Naive B cell (primary cell): Measurements from ENCODE around the gene PDCD1LG2. TPM values are rescaled to one million over a fixed set of nuclear protein-coding genes. Genes with fewer than 3 reads are reported as not detected.
"Not testable (repeated sequence)": the region's sequence is repeated elsewhere in the genome, so short reads cannot be mapped to it uniquely, and the experiment has no call there.

ENCODE experiments used
- ATAC-seq, 2 donors: fragments of 150-1000 bp; cut with Tn5 transposase; 2 replicates each; pipeline ENCODE4 v1.10.0; 2021; ENCODE audit warnings: low read depth in 2 of 2, mild to moderate bottlenecking in 2 of 2, moderate library complexity in 2 of 2
- DNase-seq: peaks from one replicate; pipeline ENCODE4 v3.0.0; 2022
- H3K27ac Mint-ChIP-seq, 6 donors: one replicate each; pipeline ENCODE4 v1.8.0; 2020 to 2022; ENCODE audit warnings: mild to moderate bottlenecking in 6 of 6, mixed read lengths in 6 of 6, moderate library complexity in 5 of 6, inconsistent platforms in 2 of 6
- H3K27me3 Mint-ChIP-seq, 3 donors: one replicate each; pipeline ENCODE4 v1.8.0; 2021 to 2022; ENCODE audit warnings: mixed read lengths in 3 of 3, mild to moderate bottlenecking in 1 of 3
- H3K36me3 Mint-ChIP-seq, 2 donors: one replicate each; pipeline ENCODE4 v1.8.0; 2020 to 2022; ENCODE audit warnings: mixed read lengths in 2 of 2, inconsistent platforms in 1 of 2, mild to moderate bottlenecking in 1 of 2
- H3K4me1 Mint-ChIP-seq, 3 donors: one replicate each; pipeline ENCODE4 v1.8.0; 2020 to 2022; ENCODE audit warnings: mixed read lengths in 3 of 3, inconsistent platforms in 1 of 3, mild to moderate bottlenecking in 1 of 3, moderate library complexity in 1 of 3
- H3K4me3 Mint-ChIP-seq, 8 donors: one replicate each; pipeline ENCODE4 v1.8.0; 2020 to 2022; ENCODE audit warnings: mild to moderate bottlenecking in 8 of 8, mixed read lengths in 8 of 8, moderate library complexity in 8 of 8, inconsistent platforms in 2 of 8
- H3K9me3 Mint-ChIP-seq, 7 donors: one replicate each; pipeline ENCODE4 v1.8.0; 2020 to 2022; ENCODE audit warnings: mixed read lengths in 7 of 7, mild to moderate bottlenecking in 5 of 7, inconsistent platforms in 2 of 7, moderate library complexity in 1 of 7
- polyA plus RNA-seq, 6 donors: library from polyadenylated mRNA; unstranded; fragments of 300-500 nt; fragmentation: Illumina TruSeq; gene quantifications; one replicate each; pipeline ENCODE4 v1.2.3, GENCODE V29; 2021; ENCODE audit warnings: low read depth in 6 of 6

Gene PDCD1LG2
- under 1 TPM in 2 of 6 donors, not detected in 4; 0.13 to 0.49 TPM for polyA plus RNA-seq

DNA sequence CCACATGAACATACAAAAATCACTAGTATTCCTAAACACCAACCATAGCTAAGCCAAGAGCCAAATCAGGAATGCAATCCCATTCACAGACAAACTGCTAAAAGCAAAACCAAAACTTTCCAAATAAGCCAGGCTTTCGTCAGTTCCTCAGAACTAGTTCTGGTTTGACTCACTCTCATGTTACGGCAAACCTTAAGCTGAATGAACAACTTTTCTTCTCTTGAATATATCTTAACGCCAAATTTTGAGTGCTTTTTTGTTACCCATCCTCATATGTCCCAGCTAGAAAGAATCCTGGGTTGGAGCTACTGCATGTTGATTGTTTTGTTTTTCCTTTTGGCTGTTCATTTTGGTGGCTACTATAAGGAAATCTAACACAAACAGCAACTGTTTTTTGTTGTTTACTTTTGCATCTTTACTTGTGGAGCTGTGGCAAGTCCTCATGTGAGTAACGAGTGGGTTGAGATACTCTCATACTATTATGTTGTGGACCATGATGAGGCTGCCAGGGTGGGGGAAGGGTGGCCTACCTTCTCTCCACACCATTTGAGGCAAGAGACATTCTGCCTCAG lies at the start of gene PDCD1LG2:
PDCD1LG2 (plus strand) TSS at position 172 of the 572 bp plus-strand sequence. CDS start 12,016 bp downstream, outside the sequence.
- DNase-seq: no peak
- peaks cover 18 to 36% (median 32%) of the 10 kb centered on the region in 3 donors for H3K4me1 Mint-ChIP-seq
- peak; percentile 40 to 55 for ATAC-seq

DNA sequence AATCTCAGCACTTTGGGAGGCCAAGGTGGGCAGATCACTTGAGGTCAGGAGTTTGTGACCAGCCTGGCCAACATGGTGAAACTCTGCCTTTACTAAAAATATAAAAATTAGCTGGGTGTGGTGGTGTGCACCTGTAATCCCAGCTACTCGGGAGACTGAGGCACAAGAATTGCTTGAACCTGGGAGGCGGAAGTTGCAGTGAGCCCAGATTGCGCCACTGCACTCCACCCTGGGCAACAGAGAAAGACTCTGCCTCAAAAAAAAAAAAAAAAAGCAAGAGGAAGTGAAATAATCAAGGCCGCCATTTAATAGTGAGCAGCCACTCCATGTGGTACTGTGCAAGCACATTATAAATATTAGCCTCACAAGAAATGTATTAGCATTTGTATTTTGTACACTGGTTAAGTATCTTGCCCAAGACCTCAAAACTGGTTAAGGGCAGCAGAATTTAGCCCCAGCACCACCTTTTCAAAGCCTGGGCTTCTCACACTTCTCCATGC lies 45.5 kb upstream of the PDCD1LG2 start:
- H3K27me3 Mint-ChIP-seq, H3K36me3 Mint-ChIP-seq, H3K27ac Mint-ChIP-seq, DNase-seq, H3K9me3 Mint-ChIP-seq: not testable (repeated sequence)
- peaks cover 0 to 10% (median 6%) of the 10 kb centered on the region in 3 donors for H3K4me1 Mint-ChIP-seq
- peak in 1 of 2 donors; percentile 48 for ATAC-seq
- peak overlapping the region in 1 of 8 donors; percentile 36 for H3K4me3 Mint-ChIP-seq

More for the DNA sequence above, at the start of gene PDCD1LG2:
- H3K9me3 Mint-ChIP-seq: peaks cover 0 to 4% (median 0%) of the 10 kb centered on the region in 7 donors
- peaks cover 9 to 28% (median 19%) of the 10 kb centered on the region in 3 donors for H3K27me3 Mint-ChIP-seq
- H3K27ac Mint-ChIP-seq: peak within 1 kb of the TSS in 4 of 6 donors; percentile 27 to 80 (median 58)
- peak within 1 kb of the TSS; percentile 36 to 83 (median 62) for H3K4me3 Mint-ChIP-seq
- H3K36me3 Mint-ChIP-seq: no peaks in the 10 kb centered on the region

DNA sequence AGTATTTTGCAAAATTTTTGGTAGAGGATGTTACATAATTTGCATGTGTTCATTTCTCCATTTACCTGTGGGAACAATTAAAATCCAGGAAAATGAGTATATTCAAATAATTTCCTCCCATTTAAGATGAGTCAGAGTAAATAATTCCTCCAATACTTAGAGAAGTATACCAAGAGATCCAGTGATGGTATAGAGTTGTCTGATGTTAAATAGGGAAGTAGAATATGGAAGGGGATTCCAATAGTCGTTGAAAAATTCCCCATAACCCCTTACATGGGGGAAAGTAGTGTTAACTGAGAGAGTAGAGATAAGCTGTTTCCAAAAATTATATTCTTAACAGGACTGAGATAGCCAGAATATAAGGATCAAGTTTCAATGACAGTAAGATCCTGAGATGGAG lies 44.3 kb upstream of the PDCD1LG2 start:
- no peaks in the 10 kb centered on the region for H3K27me3 Mint-ChIP-seq
- H3K36me3 Mint-ChIP-seq: no peaks in the 10 kb centered on the region
- peaks cover 0 to 5% (median 0%) of the 10 kb centered on the region in 7 donors for H3K9me3 Mint-ChIP-seq
- H3K4me1 Mint-ChIP-seq: peaks cover 0 to 10% (median 6%) of the 10 kb centered on the region in 3 donors
- no peak overlapping the region for H3K27ac Mint-ChIP-seq
- no peak for ATAC-seq
- DNase-seq: no peak
- H3K4me3 Mint-ChIP-seq: no peak overlapping the region

DNA sequence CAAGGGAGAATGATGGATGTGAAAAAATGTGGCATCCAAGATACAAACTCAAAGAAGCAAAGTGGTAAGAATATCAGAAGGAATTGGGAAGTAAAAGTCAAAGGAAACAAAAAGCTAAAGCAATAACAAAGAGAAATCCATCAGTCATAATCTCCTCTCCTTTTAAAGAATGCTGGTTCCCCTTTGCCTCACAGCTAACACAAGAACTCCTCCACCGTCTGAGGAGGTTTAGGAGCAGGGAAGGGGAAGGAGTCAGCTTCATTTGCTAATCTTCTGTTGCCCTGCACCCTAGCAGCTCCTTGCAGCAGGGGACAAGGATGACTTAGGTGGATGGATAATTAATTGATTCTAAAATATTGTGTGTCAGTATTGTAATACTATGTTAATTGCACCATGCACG lies 43.6 kb upstream of the PDCD1LG2 start:
- Mint-ChIP-seq H3K9me3 (peaks cover 0 to 5% (median 0%) of the 10 kb centered on the region in 7 donors), H3K27ac (no peak overlapping the region), H3K27me3 (no peaks in the 10 kb centered on the region), H3K36me3 (no peaks in the 10 kb centered on the region), H3K4me3 (no peak overlapping the region), H3K4me1 (peaks cover 0 to 10% (median 6%) of the 10 kb centered on the region in 3 donors)
- DNase-seq: no peak
- no peak for ATAC-seq

DNA sequence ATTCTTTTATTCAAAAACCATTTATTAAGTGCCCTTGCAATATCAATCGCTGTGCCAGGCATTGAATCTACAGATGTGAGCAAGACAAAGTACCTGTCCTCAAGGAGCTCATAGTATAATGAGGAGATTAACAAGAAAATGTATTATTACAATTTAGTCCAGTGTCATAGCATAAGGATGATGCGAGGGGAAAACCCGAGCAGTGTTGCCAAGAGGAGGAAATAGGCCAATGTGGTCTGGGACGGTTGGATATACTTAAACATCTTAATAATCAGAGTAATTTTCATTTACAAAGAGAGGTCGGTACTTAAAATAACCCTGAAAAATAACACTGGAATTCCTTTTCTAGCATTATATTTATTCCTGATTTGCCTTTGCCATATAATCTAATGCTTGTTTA lies 41.5 kb upstream of the PDCD1LG2 start:
- no peak for DNase-seq
- no peaks in the 10 kb centered on the region for H3K27me3 Mint-ChIP-seq
- no peak for ATAC-seq
- H3K9me3 Mint-ChIP-seq: peaks cover 0 to 5% (median 0%) of the 10 kb centered on the region in 7 donors
- no peak overlapping the region for H3K4me3 Mint-ChIP-seq
- H3K36me3 Mint-ChIP-seq: no peaks in the 10 kb centered on the region
- peaks cover 0 to 7% (median 6%) of the 10 kb centered on the region in 3 donors for H3K4me1 Mint-ChIP-seq
- H3K27ac Mint-ChIP-seq: no peak overlapping the region

DNA sequence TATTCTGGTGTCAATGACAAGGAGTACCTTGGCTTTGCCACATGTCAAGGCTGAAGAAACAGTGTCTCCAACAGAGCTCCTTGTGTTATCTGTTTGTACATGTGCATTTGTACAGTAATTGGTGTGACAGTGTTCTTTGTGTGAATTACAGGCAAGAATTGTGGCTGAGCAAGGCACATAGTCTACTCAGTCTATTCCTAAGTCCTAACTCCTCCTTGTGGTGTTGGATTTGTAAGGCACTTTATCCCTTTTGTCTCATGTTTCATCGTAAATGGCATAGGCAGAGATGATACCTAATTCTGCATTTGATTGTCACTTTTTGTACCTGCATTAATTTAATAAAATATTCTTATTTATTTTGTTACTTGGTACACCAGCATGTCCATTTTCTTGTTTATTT lies 40.2 kb upstream of the PDCD1LG2 start:
- Mint-ChIP-seq H3K9me3 (peaks cover 0 to 6% (median 3%) of the 10 kb centered on the region in 7 donors), H3K4me1 (peaks cover 0 to 6% (median 0%) of the 10 kb centered on the region in 3 donors), H3K27me3 (no peaks in the 10 kb centered on the region), H3K4me3 (no peak overlapping the region), H3K27ac (no peak overlapping the region), H3K36me3 (no peaks in the 10 kb centered on the region)
- no peak for DNase-seq
- ATAC-seq: no peak

DNA sequence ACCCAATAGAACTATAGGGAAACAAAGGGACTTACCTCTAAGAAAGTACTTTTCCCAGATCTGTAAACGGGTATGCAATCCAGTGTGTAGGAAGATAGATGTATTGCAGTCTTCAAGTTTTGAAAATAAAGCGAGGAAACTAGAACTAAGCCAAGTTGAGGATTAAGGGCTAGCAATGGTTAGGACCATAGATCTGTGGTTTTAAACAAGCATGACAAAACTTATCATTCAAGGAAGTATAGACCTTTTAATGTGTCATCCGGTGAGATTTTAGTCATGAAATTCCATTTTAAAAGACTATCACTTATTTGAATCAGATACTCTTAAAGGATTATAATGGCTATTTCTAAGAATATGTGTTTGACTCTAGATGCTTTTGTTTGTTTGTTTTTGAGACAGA lies 39.5 kb upstream of the PDCD1LG2 start:
- no peaks in the 10 kb centered on the region for H3K36me3 Mint-ChIP-seq
- peaks cover 0 to 5% (median 3%) of the 10 kb centered on the region in 7 donors for H3K9me3 Mint-ChIP-seq
- H3K27me3 Mint-ChIP-seq: no peaks in the 10 kb centered on the region
- DNase-seq: no peak
- ATAC-seq: no peak
- peaks cover 0 to 1% (median 0%) of the 10 kb centered on the region in 3 donors for H3K4me1 Mint-ChIP-seq
- H3K4me3 Mint-ChIP-seq: no peak overlapping the region
- H3K27ac Mint-ChIP-seq: no peak overlapping the region

DNA sequence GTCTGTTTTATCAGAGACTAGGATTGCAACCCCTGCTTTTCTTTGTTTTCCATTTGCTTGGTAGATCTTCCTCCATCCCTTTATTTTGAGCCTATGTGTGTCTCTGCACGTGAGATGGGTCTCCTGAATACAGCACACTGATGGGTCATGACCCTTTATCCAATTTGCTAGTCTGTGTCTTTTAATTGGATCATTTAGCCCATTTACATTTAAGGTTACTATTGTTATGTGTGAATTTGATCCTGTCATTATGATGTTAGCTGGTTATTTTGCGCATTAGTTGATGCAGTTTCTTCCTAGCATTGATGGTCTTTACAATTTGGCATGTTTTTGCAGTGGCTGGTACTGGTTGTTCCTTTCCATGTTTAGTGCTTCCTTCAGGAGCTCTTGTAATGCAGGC lies 34.7 kb upstream of the PDCD1LG2 start:
- DNase-seq, H3K36me3 Mint-ChIP-seq, H3K27me3 Mint-ChIP-seq, H3K4me1 Mint-ChIP-seq, H3K27ac Mint-ChIP-seq, ATAC-seq: not testable (repeated sequence)
- peak overlapping the region in 1 of 8 donors; percentile 63 for H3K4me3 Mint-ChIP-seq
- peaks cover 0 to 13% (median 10%) of the 10 kb centered on the region in 7 donors for H3K9me3 Mint-ChIP-seq

DNA sequence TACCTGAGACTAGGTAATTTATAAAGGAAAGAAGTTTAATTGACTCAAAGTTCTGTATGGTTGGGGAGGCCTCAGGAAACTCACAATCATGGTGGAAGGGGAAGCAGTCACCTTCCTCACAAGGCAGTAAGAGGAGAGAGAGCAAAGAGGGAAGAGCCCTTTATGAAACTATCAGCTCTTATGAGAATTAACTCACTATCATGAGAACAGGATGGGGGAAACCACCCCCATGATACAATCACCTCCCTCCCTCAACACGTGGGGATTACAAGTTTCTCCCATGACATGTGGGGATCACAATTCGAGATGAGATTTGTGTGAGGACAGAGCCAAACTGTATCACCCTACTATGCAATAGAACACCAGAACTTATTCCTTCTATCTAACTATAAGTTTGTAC lies 32.1 kb upstream of the PDCD1LG2 start:
- DNase-seq (no peak), ATAC-seq (no peak)
- no peaks in the 10 kb centered on the region for H3K36me3 Mint-ChIP-seq
- H3K27me3 Mint-ChIP-seq: peaks cover 0 to under 1% (median 0%) of the 10 kb centered on the region in 3 donors
- H3K4me1 Mint-ChIP-seq: peaks cover 3 to 9% (median 8%) of the 10 kb centered on the region in 3 donors
- H3K9me3 Mint-ChIP-seq: peaks cover 0 to 13% (median 10%) of the 10 kb centered on the region in 7 donors
- H3K27ac Mint-ChIP-seq: no peak overlapping the region
- no peak overlapping the region for H3K4me3 Mint-ChIP-seq

DNA sequence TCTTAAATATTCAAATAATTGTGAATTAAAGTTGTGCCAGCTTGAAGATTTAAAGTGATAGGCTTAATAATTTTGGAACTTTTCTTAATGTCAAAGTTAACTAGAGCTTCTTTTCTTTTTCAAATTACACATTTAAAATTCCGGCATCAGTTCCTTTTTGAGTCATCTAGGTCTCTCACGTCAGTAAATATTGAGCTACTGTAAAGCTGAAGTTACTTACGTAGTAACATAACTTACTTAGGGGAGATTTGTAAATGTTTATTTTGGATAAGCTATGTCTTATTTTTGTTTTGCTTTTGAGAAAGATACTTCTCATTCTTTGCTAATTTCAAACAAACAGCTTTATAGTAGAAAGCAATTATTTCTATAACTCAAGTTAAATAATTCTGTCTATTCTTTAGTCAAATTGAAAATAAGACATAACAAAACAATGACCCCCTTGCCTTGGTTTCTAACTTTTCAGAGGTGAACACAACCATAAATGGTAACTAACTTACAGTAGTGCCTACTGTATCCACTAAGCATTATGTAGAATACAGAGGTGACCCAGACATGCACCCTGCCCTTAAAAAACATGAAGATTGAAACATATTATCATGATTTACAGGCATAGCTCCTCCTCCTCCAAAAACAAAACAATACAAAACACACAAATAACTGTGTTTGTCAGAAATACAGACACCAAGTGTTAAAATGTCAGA lies 30.2 kb upstream of the PDCD1LG2 start:
- H3K4me1 Mint-ChIP-seq: peaks cover 3 to 9% (median 8%) of the 10 kb centered on the region in 3 donors
- ATAC-seq (no peak), DNase-seq (no peak)
- no peak overlapping the region for H3K27ac Mint-ChIP-seq
- H3K4me3 Mint-ChIP-seq: no peak overlapping the region
- peaks cover 0 to 4% (median 0%) of the 10 kb centered on the region in 3 donors for H3K27me3 Mint-ChIP-seq
- H3K9me3 Mint-ChIP-seq: peaks cover 0 to 13% (median 7%) of the 10 kb centered on the region in 7 donors
- H3K36me3 Mint-ChIP-seq: no peaks in the 10 kb centered on the region

DNA sequence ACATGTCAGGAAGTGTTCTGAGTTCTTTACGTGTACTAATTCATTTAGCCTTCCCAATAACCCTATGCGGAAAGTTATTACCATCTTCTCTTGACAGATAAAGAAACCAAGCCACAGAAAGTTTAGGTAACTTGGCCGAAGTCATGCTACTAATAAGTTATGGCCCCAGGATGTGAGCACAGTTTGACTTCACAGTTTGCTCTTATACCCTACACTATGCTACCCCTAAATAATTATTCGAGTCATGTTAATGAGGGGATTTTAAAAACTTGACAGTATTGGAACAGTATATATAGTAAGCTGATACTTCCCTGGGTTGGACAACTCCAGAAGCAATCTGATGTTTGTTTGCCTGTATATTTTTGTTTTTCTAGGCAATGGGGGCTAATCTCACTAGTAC lies 29.4 kb upstream of the PDCD1LG2 start:
- DNase-seq (no peak), ATAC-seq (no peak)
- Mint-ChIP-seq H3K36me3 (no peaks in the 10 kb centered on the region), H3K9me3 (peaks cover 0 to 8% (median 6%) of the 10 kb centered on the region in 7 donors), H3K27ac (no peak overlapping the region), H3K4me1 (peaks cover 3 to 9% (median 8%) of the 10 kb centered on the region in 3 donors), H3K27me3 (peaks cover 0 to 4% (median 0%) of the 10 kb centered on the region in 3 donors), H3K4me3 (no peak overlapping the region)

DNA sequence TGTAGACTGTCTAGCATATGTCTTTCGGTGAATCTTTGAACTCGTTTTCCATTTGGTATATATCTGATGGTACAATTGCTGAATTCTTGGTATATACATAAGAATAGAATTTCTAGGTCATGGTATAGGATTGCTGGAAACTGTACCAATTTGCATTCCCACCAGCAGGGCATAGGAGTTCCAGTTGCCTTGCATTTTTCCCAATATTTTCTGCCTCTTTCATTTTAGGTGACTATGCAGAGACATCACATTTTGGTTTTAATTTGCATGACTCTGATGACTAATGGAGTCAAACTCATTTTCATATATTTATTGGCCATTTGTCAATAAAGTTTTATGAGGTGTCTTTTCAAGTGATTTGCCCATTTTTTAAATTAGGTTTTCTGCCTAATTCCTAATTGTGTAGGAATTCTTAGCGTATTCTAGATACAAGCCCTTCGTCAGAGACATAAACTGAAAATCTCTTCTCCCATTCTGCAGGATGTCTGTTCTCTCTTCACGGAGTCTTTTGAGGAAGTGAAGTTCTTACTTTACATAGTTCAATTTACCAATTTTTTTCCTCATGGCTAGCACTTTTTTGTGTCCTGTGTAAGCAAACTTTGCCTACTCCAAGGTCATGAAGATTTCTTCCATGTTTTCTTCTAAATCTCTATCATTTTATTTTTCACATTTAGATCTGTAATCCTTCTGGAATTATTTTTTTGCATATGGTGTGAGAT lies 28.9 kb upstream of the PDCD1LG2 start:
- no peak for DNase-seq
- H3K27ac Mint-ChIP-seq: no peak overlapping the region
- ATAC-seq: no peak
- peaks cover 0 to 2% (median 1%) of the 10 kb centered on the region in 7 donors for H3K9me3 Mint-ChIP-seq
- H3K4me1 Mint-ChIP-seq: peaks cover 3 to 9% (median 8%) of the 10 kb centered on the region in 3 donors
- H3K4me3 Mint-ChIP-seq: no peak overlapping the region
- no peaks in the 10 kb centered on the region for H3K36me3 Mint-ChIP-seq
- peaks cover 0 to 4% (median 0%) of the 10 kb centered on the region in 3 donors for H3K27me3 Mint-ChIP-seq

DNA sequence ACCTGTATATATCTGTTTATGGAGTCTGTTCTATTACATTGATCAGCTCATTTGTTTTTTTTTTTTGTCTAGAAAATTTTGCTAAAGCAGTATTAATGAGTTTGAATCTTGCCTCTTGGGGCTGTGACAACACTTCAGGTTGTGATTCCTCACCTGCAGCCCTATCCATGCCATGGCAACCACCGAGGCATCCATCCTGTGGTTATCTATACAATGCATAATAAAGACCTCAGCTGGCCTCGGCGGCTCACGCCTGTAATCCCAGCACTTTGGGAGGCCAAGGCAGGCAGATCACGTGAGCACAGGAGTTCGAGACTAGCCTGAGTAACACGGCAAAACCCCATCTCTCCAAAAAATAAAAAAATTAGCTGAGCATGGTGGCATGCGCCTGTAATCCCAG lies 28.1 kb upstream of the PDCD1LG2 start:
- no peak for ATAC-seq
- H3K4me3 Mint-ChIP-seq: peak overlapping the region in 1 of 8 donors; percentile 26

More for the DNA sequence above, 28.1 kb upstream of the PDCD1LG2 start:
- no peak for DNase-seq
- Mint-ChIP-seq H3K27ac (peak overlapping the region in 1 of 6 donors; percentile 21), H3K9me3 (no peaks in the 10 kb centered on the region), H3K4me1 (peaks cover 3 to 9% (median 8%) of the 10 kb centered on the region in 3 donors), H3K36me3 (no peaks in the 10 kb centered on the region), H3K27me3 (peaks cover 0 to 7% (median 0%) of the 10 kb centered on the region in 3 donors)
